ENCODE results near the gene ETS1. TPM values are rescaled to one million over a fixed set of nuclear protein-coding genes. Genes with fewer than 3 reads are reported as not detected.

Gene ETS1
- total RNA-seq, 1 experiment from 2014 or later = 135 TPM

DNA sequence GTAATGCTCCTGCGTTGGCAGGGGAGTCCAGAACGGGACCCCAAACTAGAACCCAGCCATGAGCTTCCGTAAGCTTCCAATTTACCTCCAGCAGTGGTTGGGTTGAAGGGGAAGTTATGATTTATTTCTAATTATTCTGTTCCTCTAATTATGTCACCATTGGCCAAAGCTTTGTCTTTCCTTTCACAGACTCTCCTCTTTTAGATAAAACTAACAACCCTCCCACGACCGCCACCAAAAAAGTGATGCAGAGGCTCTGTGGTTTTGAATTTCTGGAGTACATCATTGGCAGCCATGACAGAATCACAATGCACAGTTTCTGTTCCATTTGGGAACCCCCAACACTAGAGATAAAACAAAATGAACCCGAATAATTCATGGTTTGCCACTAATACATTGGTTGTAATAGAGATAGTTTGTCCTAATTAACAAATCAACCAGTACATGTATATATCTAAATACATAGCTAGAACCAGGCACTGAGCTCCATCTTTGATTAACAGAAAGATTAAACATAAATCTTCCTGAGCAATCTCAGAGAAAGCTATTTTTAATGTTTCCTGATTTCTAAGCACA is 64.3 kb downstream of the ETS1 start:
- peak; percentile 50 for DNase-seq

DNA sequence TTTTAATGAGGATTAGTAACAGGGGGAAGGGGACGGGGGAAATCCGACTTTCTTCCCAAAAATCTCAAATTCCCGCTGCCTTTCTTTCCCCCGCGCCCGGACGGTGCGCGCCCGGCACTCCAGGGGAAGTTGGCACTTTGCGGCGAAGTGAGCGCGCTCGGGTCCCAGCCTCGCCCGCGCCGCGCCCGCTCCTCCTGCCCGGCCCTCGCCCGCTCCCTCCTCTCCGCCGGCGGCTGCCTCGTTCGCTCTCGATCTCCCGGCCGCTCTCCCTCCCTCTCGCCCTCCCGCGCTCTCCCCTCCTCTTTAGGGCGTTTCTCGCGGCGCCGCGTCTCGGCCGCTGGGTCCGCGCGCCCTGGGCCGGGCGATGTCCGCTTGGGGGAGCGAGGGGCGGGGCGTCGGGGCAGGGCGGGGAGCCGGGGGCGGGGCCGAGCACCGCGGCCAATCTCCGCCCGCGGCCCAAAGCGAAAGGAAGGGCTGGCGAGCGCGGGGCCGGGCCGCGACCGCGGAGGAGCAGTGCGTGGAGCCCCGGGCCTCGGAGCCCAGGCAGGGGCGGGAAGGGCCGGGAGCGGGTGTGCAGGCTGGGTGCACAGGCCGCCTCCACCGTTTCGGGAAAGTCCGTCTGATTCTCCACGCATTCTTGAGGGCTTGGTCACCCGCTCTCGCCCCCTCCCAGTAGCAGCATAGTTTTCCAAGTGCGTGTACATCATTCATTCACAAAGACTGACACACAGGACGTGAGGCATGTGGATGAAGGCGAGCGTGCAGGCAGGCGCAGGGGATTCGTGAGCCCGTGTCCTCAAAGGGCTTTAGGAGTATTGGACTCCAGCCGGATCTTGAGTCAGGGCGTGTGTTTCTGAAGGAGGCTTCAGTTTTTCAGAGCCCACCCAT is 65.1 kb downstream of the ETS1 start:
- peak; percentile 92 for DNase-seq
- Histone ChIP-seq H4K20me1 (ENCODE audit: insufficient read depth, low read depth, low read length) (peaks cover 19% of the 10 kb centered on the region), H3K27ac (ENCODE audit: low read length) (peak overlapping the region; percentile 96), H3K4me3 (ENCODE audit: low read length) (peak overlapping the region; percentile 93), H3K9me3 (ENCODE audit: low read length) (no peaks in the 10 kb centered on the region), H3K9me2 (replicated peaks; ENCODE audit: insufficient read depth, low read length) (no peaks in the 10 kb centered on the region), H3K79me2 (ENCODE audit: low read length) (peaks cover 48% of the 10 kb centered on the region), H3K4me1 (ENCODE audit: low read length) (peaks cover 50% of the 10 kb centered on the region), H3K9ac (ENCODE audit: low read length) (peak overlapping the region; percentile 96), H3K27me3 (ENCODE audit: low read length) (no peaks in the 10 kb centered on the region), H3K4me2 (ENCODE audit: low read depth, low read length, poor library complexity, severe bottlenecking) (peak overlapping the region; percentile 82), H3K36me3 (ENCODE audit: insufficient read depth, low read length) (peaks cover 20% of the 10 kb centered on the region), H2AFZ (ENCODE audit: low read length) (no peak overlapping the region)

More for the DNA sequence above, 64.3 kb downstream of the ETS1 start:
- Histone ChIP-seq H3K27ac (ENCODE audit: low read length) (peak overlapping the region; percentile 74), H3K4me2 (ENCODE audit: low read depth, low read length, poor library complexity, severe bottlenecking) (peak overlapping the region; percentile 82), H3K4me3 (ENCODE audit: low read length) (peak overlapping the region; percentile 74), H3K4me1 (ENCODE audit: low read length) (peaks cover 50% of the 10 kb centered on the region), H3K79me2 (ENCODE audit: low read length) (peaks cover 40% of the 10 kb centered on the region), H3K27me3 (ENCODE audit: low read length) (no peaks in the 10 kb centered on the region), H2AFZ (ENCODE audit: low read length) (no peak overlapping the region), H3K9me2 (replicated peaks; ENCODE audit: insufficient read depth, low read length) (no peaks in the 10 kb centered on the region), H3K9ac (ENCODE audit: low read length) (peak overlapping the region; percentile 81), H3K36me3 (ENCODE audit: insufficient read depth, low read length) (peaks cover 13% of the 10 kb centered on the region; the same call in 1 of the 2 replicates), H3K9me3 (ENCODE audit: low read length) (no peaks in the 10 kb centered on the region), H4K20me1 (ENCODE audit: insufficient read depth, low read depth, low read length) (peaks cover 12% of the 10 kb centered on the region)

DNA sequence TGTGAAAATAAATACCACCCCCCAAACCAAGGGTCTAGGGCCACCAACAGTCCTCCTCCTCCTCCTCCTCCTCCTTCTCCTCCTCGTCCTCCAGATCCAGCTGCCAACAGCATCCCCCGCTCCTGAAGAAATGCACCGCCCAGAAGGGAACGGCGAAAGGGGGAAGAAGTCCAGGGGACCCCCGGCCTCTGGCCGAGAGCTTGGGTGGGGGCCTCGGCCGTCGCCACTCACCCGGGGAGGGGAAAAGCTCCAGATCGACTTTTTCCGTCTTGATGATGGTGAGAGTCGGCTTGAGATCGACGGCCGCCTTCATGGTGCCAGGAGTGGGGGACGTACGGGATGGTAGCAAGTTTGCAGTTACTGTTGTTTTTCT is 65.7 kb downstream of the ETS1 start:
- Histone ChIP-seq H4K20me1 (ENCODE audit: insufficient read depth, low read depth, low read length) (peaks cover 21% of the 10 kb centered on the region), H3K4me3 (ENCODE audit: low read length) (peak overlapping the region; percentile 93), H3K9me2 (replicated peaks; ENCODE audit: insufficient read depth, low read length) (no peaks in the 10 kb centered on the region), H3K36me3 (ENCODE audit: insufficient read depth, low read length) (peaks cover 21% of the 10 kb centered on the region), H3K27me3 (ENCODE audit: low read length) (no peaks in the 10 kb centered on the region), H3K27ac (ENCODE audit: low read length) (peak overlapping the region; percentile 96), H3K9ac (ENCODE audit: low read length) (peak overlapping the region; percentile 96), H3K79me2 (ENCODE audit: low read length) (peaks cover 54% of the 10 kb centered on the region), H2AFZ (ENCODE audit: low read length) (no peak overlapping the region), H3K9me3 (ENCODE audit: low read length) (no peaks in the 10 kb centered on the region), H3K4me1 (ENCODE audit: low read length) (peaks cover 50% of the 10 kb centered on the region), H3K4me2 (ENCODE audit: low read depth, low read length, poor library complexity, severe bottlenecking) (peak overlapping the region; percentile 78)
- peak; percentile 54 for DNase-seq

DNA sequence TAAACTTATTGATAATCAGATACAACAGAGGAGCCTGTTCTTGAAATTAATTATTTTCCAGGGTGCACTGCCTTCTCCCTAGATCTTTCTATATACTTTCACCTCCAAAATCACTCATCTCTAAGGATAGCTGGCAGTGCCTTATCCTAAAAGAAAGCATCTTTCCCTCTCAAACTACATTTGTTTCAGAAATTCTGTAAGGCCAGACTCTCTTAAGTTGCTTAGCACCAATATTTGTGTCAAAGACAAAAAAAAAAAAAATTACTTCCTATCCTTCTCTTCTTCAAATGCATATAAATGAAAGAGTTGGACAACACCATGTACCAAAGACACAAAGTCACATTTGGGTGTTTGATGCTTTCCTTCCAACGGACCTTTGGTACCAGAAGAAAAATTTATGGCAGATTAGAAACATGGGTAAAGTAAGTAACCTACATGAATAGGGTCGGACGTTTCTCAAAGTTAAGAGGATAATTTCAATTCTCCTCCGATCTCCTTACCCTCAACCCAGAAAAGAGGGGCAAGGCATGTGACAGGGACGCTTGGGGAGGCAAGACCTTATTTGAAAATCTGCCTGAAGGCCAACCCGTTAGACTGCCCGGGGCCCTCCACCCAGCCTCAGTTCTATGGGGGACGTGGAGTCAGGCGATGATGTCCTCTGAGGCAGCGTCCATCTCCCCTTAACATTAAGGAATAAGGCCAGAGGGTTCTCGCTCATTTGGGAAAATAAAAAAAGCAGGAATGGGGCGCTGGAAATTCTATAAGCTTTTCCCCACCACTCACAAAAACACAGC is 66.3 kb downstream of the ETS1 start:
- Histone ChIP-seq H3K4me3 (ENCODE audit: low read length) (peak overlapping the region; percentile 93), H3K27me3 (ENCODE audit: low read length) (no peaks in the 10 kb centered on the region), H4K20me1 (ENCODE audit: insufficient read depth, low read depth, low read length) (peaks cover 21% of the 10 kb centered on the region), H3K79me2 (ENCODE audit: low read length) (peaks cover 60% of the 10 kb centered on the region), H3K9me2 (replicated peaks; ENCODE audit: insufficient read depth, low read length) (no peaks in the 10 kb centered on the region), H3K9ac (ENCODE audit: low read length) (peak overlapping the region; percentile 96), H3K9me3 (ENCODE audit: low read length) (no peaks in the 10 kb centered on the region), H3K4me1 (ENCODE audit: low read length) (peaks cover 52% of the 10 kb centered on the region), H3K36me3 (ENCODE audit: insufficient read depth, low read length) (peaks cover 21% of the 10 kb centered on the region), H2AFZ (ENCODE audit: low read length) (no peak overlapping the region), H3K4me2 (ENCODE audit: low read depth, low read length, poor library complexity, severe bottlenecking) (peak overlapping the region; percentile 78), H3K27ac (ENCODE audit: low read length) (peak overlapping the region; percentile 96)
- DNase-seq = peak; percentile 63

DNA sequence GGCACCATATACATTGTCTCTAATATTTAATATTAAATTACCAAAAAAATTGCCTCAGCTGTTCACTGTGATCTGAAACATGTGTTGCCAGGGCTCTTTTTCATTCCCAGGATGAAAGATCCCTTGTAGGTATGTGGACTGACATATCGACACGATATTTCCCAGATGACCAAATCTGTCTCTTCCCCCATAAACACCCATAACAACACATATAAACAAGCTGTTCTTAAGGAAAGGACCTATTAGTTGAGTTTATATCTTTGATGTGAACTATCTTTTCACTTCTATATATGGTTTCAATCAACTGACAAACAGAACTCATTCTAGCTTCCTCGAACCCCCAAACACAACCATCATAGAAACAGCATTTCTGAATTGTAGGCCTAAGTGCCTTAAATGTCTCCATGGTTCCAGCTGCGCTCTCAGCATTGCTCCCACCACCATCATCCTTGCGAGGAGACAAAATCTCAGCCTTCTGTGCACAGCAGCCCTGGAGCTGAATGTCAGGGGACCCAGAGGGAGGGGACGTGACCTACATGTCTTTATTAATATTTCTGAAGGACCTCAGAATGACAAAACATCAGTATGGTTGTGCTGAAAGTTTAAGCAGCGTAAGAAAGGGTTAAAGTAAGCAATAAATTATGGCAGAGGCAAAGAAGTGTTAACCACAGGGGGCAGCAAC is 67.0 kb downstream of the ETS1 start:
- Histone ChIP-seq H3K4me2 (ENCODE audit: low read depth, low read length, poor library complexity, severe bottlenecking) (peak overlapping the region; percentile 78), H3K4me1 (ENCODE audit: low read length) (peaks cover 60% of the 10 kb centered on the region), H3K27me3 (ENCODE audit: low read length) (no peaks in the 10 kb centered on the region), H3K27ac (ENCODE audit: low read length) (peak overlapping the region; percentile 96), H3K9ac (ENCODE audit: low read length) (peak overlapping the region; percentile 96), H3K79me2 (ENCODE audit: low read length) (peaks cover 67% of the 10 kb centered on the region), H2AFZ (ENCODE audit: low read length) (no peak overlapping the region), H4K20me1 (ENCODE audit: insufficient read depth, low read depth, low read length) (peaks cover 27% of the 10 kb centered on the region), H3K4me3 (ENCODE audit: low read length) (peak overlapping the region; percentile 93), H3K9me2 (replicated peaks; ENCODE audit: insufficient read depth, low read length) (no peaks in the 10 kb centered on the region), H3K9me3 (ENCODE audit: low read length) (no peaks in the 10 kb centered on the region), H3K36me3 (ENCODE audit: insufficient read depth, low read length) (peaks cover 27% of the 10 kb centered on the region)
- DNase-seq = peak; percentile 63

DNA sequence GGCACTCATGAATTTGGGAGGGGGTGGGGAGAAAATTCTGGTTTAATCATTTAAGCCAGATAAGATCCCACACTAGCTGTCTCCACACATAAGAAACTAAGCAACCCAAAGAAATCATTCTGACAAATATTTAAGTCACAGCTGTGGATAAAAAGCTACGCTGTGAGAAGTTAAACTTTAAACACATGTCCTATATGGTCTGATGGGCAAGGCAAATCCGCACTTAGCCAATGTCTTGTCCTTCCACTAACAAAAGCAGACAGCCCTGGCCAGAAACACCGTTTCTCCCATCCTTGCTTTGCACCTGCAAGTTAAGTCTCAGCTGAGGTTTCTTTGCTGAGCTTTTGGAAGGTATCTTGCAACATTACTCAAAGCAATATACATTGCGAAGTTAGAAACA is 68.0 kb downstream of the ETS1 start:
- no peaks in the 10 kb centered on the region for H3K9me2 ChIP-seq (replicated peaks; ENCODE audit: insufficient read depth, low read length)
- peak overlapping the region; percentile 96 for H3K9ac ChIP-seq (ENCODE audit: low read length)
- peaks cover 37% of the 10 kb centered on the region for H4K20me1 ChIP-seq (ENCODE audit: insufficient read depth, low read depth, low read length)
- peak; percentile 73 for DNase-seq
- H3K79me2 ChIP-seq (ENCODE audit: low read length) = peaks cover 77% of the 10 kb centered on the region
- H3K36me3 ChIP-seq (ENCODE audit: insufficient read depth, low read length) = peaks cover 35% of the 10 kb centered on the region
- H3K27me3 ChIP-seq (ENCODE audit: low read length) = no peaks in the 10 kb centered on the region
- peak overlapping the region; percentile 78 for H3K4me2 ChIP-seq (ENCODE audit: low read depth, low read length, poor library complexity, severe bottlenecking)
- peak overlapping the region; percentile 93 for H3K4me3 ChIP-seq (ENCODE audit: low read length)
- peak overlapping the region; percentile 96 for H3K27ac ChIP-seq (ENCODE audit: low read length)
- H3K4me1 ChIP-seq (ENCODE audit: low read length) = peaks cover 70% of the 10 kb centered on the region
- H2AFZ ChIP-seq (ENCODE audit: low read length) = no peak overlapping the region
- no peaks in the 10 kb centered on the region for H3K9me3 ChIP-seq (ENCODE audit: low read length)

DNA sequence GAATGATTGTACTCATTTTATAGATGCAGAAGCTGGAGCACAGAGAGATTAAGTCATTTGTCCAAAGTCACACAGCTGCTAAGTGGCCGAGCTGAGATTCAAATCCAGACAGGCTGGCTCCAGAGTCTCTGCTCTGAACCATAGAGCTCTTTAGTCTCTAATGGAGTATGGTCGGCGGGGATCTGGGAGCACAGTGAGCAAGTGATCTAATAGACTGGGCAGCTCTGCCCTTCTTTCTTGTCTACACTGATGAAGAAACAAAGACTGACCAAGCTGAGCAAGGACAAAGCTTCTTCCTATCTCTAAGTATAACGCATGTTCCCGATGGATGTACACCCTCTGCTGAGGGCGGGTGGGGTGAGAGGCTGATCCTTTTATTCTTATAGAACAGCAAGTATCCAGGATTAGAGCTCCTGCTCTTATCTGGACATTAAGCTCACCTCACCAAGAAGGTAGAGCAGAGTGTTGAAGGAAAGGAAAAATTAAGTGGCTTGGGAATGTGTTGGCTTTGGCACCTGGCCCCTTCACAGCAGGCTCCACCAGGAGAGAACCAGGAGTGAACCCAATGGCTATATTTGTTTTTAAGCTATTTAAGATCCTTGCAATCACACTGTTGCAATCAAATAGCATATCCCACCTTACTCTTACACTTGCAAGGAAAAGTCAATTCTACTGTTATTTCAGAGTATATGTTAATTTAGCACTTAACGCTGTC is 68.7 kb downstream of the ETS1 start:
- Histone ChIP-seq H3K27ac (ENCODE audit: low read length) (peak overlapping the region; percentile 96), H3K79me2 (ENCODE audit: low read length) (peaks cover 84% of the 10 kb centered on the region), H3K27me3 (ENCODE audit: low read length) (no peaks in the 10 kb centered on the region), H2AFZ (ENCODE audit: low read length) (no peak overlapping the region), H3K4me2 (ENCODE audit: low read depth, low read length, poor library complexity, severe bottlenecking) (peak overlapping the region; percentile 78), H3K9me3 (ENCODE audit: low read length) (no peaks in the 10 kb centered on the region), H3K9me2 (replicated peaks; ENCODE audit: insufficient read depth, low read length) (no peaks in the 10 kb centered on the region), H3K4me1 (ENCODE audit: low read length) (peaks cover 75% of the 10 kb centered on the region), H3K36me3 (ENCODE audit: insufficient read depth, low read length) (peaks cover 36% of the 10 kb centered on the region), H3K4me3 (ENCODE audit: low read length) (peak overlapping the region; percentile 93), H3K9ac (ENCODE audit: low read length) (peak overlapping the region; percentile 96), H4K20me1 (ENCODE audit: insufficient read depth, low read depth, low read length) (peaks cover 43% of the 10 kb centered on the region)
- DNase-seq = peak; percentile 41
